A549 (cell line): ENCODE results near the gene CTRB2. TPM values are rescaled to one million over a fixed set of nuclear protein-coding genes. Genes with fewer than 3 reads are reported as not detected.
A peak's percentile ranks its signal among the peaks of the same experiment; 100 is the strongest.

Experiments used
- ATAC-seq, 2 experiments: fragments of 200-7000 bp in 1 of 2; fragments of >200 bp in 1 of 2; cut with Nextera tagmentation in 1 of 2; cut with Tn5 transposase in 1 of 2; 3 replicates each; pipeline versions ENCODE4 v1.8.0 to v1.9.1; 2018 to 2020; ENCODE audit warnings: mild to moderate bottlenecking in 1 of 2, moderate library complexity in 1 of 2
- CTCF ChIA-PET: fragments of 300-600 bp; sonication (Branson Sonifier 250); formaldehyde crosslinking; extraction: SDS; loops from one replicate; lab custom pipeline; 2021; ENCODE audit warnings: antibody characterized with exemption, inconsistent platforms; lab: Yijun Ruan, JAX
- POLR2A ChIA-PET: fragments of 350-600 bp; formaldehyde crosslinking; extraction: SDS; loops from one replicate; lab custom pipeline; 2021; ENCODE audit warnings: antibody characterized with exemption, inconsistent platforms; lab: Yijun Ruan, JAX
- DNase-seq, 2 experiments: peaks; one replicate each; pipeline versions ENCODE4 v3.0.0 to v3.0.0-alpha.2; 2011 to 2016; ENCODE audit warnings: low read depth in 1 of 2, low spot score in 1 of 2
- FAIRE-seq: peaks from 2 replicates; lab custom pipeline; 2011; peaks lifted over from hg19 to GRCh38; lab: Jason Lieb, UNC
- H3K27ac ChIP-seq, 2 experiments: fragments of >200 bp; sonication (Bioruptor Twin); formaldehyde crosslinking; 3 replicates each; pipeline ENCODE4 v1.5.1; 2016 to 2017
- H3K4me1 ChIP-seq: fragments of >200 bp; sonication (Bioruptor Twin); formaldehyde crosslinking; 3 replicates; pipeline ENCODE4 v1.6.1; 2016
- H3K4me2 ChIP-seq: fragments of >200 bp; sonication (Bioruptor Twin); formaldehyde crosslinking; 3 replicates; pipeline ENCODE4 v1.6.1; 2016
- H3K4me3 ChIP-seq: fragments of >200 bp; sonication (Bioruptor Twin); formaldehyde crosslinking; 3 replicates; pipeline ENCODE4 v1.5.1; 2016
- H3K9me3 ChIP-seq: fragments of >200 bp; sonication (Bioruptor Twin); formaldehyde crosslinking; 3 replicates; pipeline ENCODE4 v1.6.1; 2016
- CHD4 ChIP-seq: fragments of 200-600 bp; sonication (generic); IDR thresholded peaks from 2 replicates; pipeline ENCODE4 v1.6.1; 2016; ENCODE audit warnings: antibody characterized with exemption, mild to moderate bottlenecking, borderline replicate concordance
- E2F6 ChIP-seq: IDR thresholded peaks from 2 replicates; pipeline ENCODE4 v1.6.1; 2012; ENCODE audit warnings: low read depth, borderline replicate concordance
- EHMT2 ChIP-seq: fragments of 200-600 bp; sonication (generic); IDR thresholded peaks from 2 replicates; pipeline ENCODE4 v1.6.1; 2016; ENCODE audit warnings: antibody characterized with exemption, low read depth, mild to moderate bottlenecking, moderate library complexity
- ELK1 ChIP-seq: fragments of 150-350 bp; IDR thresholded peaks from 2 replicates; pipeline ENCODE4 v1.6.1; 2014; ENCODE audit warnings: low read depth, mild to moderate bottlenecking, low read length
- FOSB ChIP-seq: fragments of 250-450 bp; sonication (Bioruptor Pico); IDR thresholded peaks from 2 replicates; pipeline ENCODE4 v1.5.0; 2020; ENCODE audit warnings: mild to moderate bottlenecking, moderate library complexity
- HDAC2 ChIP-seq: fragments of 200-600 bp; sonication (generic); IDR thresholded peaks from 2 replicates; pipeline ENCODE4 v1.6.1; 2016
- HOXA7 ChIP-seq: fragments of 250-450 bp; sonication (Bioruptor Pico); IDR thresholded peaks from 2 replicates; pipeline ENCODE4 v1.5.0; 2020; ENCODE audit warnings: mild to moderate bottlenecking, moderate library complexity
- JUN ChIP-seq, 2 experiments: fragments of >200 bp; sonication (Bioruptor Twin); formaldehyde crosslinking; IDR thresholded peaks; 2 replicates in 1 of 2; 3 replicates in 1 of 2; pipeline ENCODE4 v1.6.1; 2016 to 2017
- NFE2L2 ChIP-seq: fragments of 150-350 bp; conservative IDR thresholded peaks from 2 replicates; pipeline ENCODE4 v1.6.1; 2014; ENCODE audit warnings: low read length
- NPAS2 ChIP-seq: fragments of 250-450 bp; sonication (Bioruptor Pico); IDR thresholded peaks from 2 replicates; pipeline ENCODE4 v1.8.0; 2022; ENCODE audit warnings: mild to moderate bottlenecking, moderate library complexity, borderline replicate concordance
- NR3C1 ChIP-seq: fragments of >200 bp; sonication (Bioruptor Twin); formaldehyde crosslinking; IDR thresholded peaks from 3 replicates; pipeline ENCODE4 v1.6.1; 2017
- PBX3 ChIP-seq: IDR thresholded peaks from 2 replicates; pipeline ENCODE4 v1.6.1; 2012
- PHF8 ChIP-seq: fragments of 200-600 bp; sonication (generic); IDR thresholded peaks from 2 replicates; pipeline ENCODE4 v1.6.1; 2016; ENCODE audit warnings: low read depth, mild to moderate bottlenecking, antibody characterized with exemption, moderate library complexity, borderline replicate concordance
- POLR2AphosphoS2 ChIP-seq: conservative IDR thresholded peaks from 2 replicates; pipeline ENCODE4 v1.6.1; 2012; ENCODE audit warnings: low read length, improper control_type of control experiment, inconsistent platforms
- RAD21 ChIP-seq, 2 experiments: fragments of >200 bp in 1 of 2; sonication (Bioruptor Twin) in 1 of 2; formaldehyde crosslinking in 1 of 2; IDR thresholded peaks in 1 of 2; conservative IDR thresholded peaks in 1 of 2; 2 replicates in 1 of 2; 3 replicates in 1 of 2; pipeline ENCODE4 v1.6.1; 2012 to 2018; ENCODE audit warnings: inconsistent platforms in 1 of 2
- RARB ChIP-seq: fragments of 250-450 bp; sonication (Bioruptor Pico); IDR thresholded peaks from 2 replicates; pipeline ENCODE4 v1.8.0; 2021; ENCODE audit warnings: mild to moderate bottlenecking, moderate library complexity
- RFX5 ChIP-seq: fragments of 450-650 bp; IDR thresholded peaks from 2 replicates; pipeline ENCODE4 v1.7.1; 2014; ENCODE audit warnings: antibody characterized with exemption, mild to moderate bottlenecking, moderate library complexity
- USF2 ChIP-seq: fragments of 450-650 bp; IDR thresholded peaks from 2 replicates; pipeline ENCODE4 v1.6.1; 2014; ENCODE audit warnings: antibody characterized with exemption
- WGBS: methylation state at CpG from one replicate; pipeline ENCODE4 v1.1.6; 2017; ENCODE audit errors: missing lambda C conversion rate; 5-methylcytosine and 5-hydroxymethylcytosine counted together
- polyA plus RNA-seq, 4 experiments: library from polyadenylated mRNA; depleted of rRNA in 3 of 4; stranded (reverse); fragments of >200 nt; fragmentation: RNase III in 1 of 4; extraction: RNeasy Plus Mini Kit Qiagen cat#74134 plus additional on column Dnase treatment in 1 of 4; gene quantifications; 2 replicates in 3 of 4; 3 replicates in 1 of 4; pipeline ENCODE4 v1.2.3, GENCODE V29; 2011 to 2017
- TF ChIP-seq, protein P1 (sequence below): fragments of >200 bp; sonication (Bioruptor Twin); formaldehyde crosslinking; IDR thresholded peaks from 3 replicates; pipeline ENCODE4 v1.6.1; 2016

The CTRB2 gene
- polyA plus RNA-seq, 2 of the 4 experiments (the other 2 are of a cell fraction), result not detected

DNA sequence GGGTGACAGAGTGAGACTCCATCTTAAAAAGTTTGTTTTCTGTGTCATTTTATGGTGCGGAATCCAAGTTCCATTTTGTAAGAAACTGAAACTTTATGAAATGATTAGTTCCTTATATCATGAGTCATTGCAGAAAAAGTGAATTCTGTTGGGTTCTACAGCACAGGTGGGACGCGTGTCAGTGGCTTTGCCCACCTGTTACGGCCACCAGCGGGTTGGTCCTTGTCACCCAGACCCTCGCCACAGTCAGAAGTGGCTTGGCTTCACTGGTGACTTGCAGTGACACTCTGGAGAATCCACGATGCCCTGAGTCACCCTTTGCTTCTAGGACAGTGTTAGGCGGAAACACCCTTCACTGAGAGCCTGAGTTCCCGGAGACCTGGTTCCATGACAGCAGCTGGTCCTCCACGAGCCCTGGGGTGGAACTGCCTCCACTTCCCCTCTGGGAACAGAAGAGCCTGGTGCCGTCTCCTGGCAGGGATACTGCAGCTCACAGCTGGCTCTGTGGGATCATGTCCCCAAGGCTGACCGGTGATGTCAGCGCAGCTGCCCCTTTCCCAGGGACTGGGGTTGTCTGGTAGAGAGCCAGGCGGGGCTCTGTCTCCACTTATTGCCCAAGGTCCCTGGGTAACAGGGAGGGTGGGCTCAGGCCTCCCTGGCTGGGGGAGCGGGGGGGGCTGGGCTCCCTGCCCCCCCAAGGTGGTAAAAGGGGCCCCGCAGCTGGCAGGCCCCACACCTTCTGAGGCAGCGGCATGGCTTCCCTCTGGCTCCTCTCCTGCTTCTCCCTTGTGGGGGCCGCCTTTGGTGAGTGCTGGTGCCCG lies 11.5 kb upstream of the CTRB2 start, which contains the start of gene CTRB1:
CTRB1 (plus strand) TSS at position 733 of the 821 bp plus-strand sequence; CDS start at position 753, 20 bp downstream.
- no peak for DNase-seq
- no peak for TF ChIP-seq HDAC2
- TF ChIP-seq JUN (IDR thresholded peaks at IDR 0.05), result no peak
- TF ChIP-seq RFX5, result no peak
- TF ChIP-seq FOSB (CRISPR knock-in tag), result no peak
- no peak for TF ChIP-seq NPAS2 (CRISPR knock-in tag)
- TF ChIP-seq NR3C1, result no peak
- TF ChIP-seq EHMT2, result no peak
- TF ChIP-seq PHF8, result no peak
- TF ChIP-seq HOXA7 (CRISPR knock-in tag), result no peak
- TF ChIP-seq CHD4, result no peak
- TF ChIP-seq, protein P1, sequence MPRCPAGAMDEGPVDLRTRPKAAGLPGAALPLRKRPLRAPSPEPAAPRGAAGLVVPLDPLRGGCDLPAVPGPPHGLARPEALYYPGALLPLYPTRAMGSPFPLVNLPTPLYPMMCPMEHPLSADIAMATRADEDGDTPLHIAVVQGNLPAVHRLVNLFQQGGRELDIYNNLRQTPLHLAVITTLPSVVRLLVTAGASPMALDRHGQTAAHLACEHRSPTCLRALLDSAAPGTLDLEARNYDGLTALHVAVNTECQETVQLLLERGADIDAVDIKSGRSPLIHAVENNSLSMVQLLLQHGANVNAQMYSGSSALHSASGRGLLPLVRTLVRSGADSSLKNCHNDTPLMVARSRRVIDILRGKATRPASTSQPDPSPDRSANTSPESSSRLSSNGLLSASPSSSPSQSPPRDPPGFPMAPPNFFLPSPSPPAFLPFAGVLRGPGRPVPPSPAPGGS, result no peak
- TF ChIP-seq RARB (CRISPR knock-in tag), result no peak
- TF ChIP-seq POLR2AphosphoS2, result no peak
- no peaks in the 10 kb centered on the region for H3K9me3 ChIP-seq
- H3K4me2 ChIP-seq, result no peak within 1 kb of the TSS
- no peak for FAIRE-seq
- ChIA-PET POLR2A (no interaction called here), CTCF (interaction anchor here (1.2 to 6.5 kb wide), 3 partner anchors 15 to 167 kb away, joined by 3 to 36 read pairs (median 25); no protein-coding TSS in a partner anchor)
- H3K4me3 ChIP-seq, result no peak within 1 kb of the TSS
- H3K27ac ChIP-seq, result no peak within 1 kb of the TSS
- ATAC-seq, result peak in 1 of 2 experiments; percentile 44; a peak in 1 of 6 replicates
- H3K4me1 ChIP-seq, result no peaks in the 10 kb centered on the region
- WGBS, result 60% methylated on average over 10 of the region's 19 CpGs

- FAIRE-seq (no peak), ATAC-seq (no peak), DNase-seq (no peak)
- no peaks in the 10 kb centered on the region for H3K4me1 ChIP-seq
- H3K9me3 ChIP-seq, result no peaks in the 10 kb centered on the region
- no peak overlapping the region for H3K4me3 ChIP-seq
- POLR2A ChIA-PET, result interaction anchor here (0.7 kb wide), 1 partner anchor 10 kb away, joined by 3 read pairs; no protein-coding TSS in a partner anchor
- TF ChIP-seq RAD21 (conservative IDR thresholded peaks at IDR 0.05 in 1 of 2, IDR thresholded peaks at IDR 0.05 in 1 of 2), result no peak
- no peak for TF ChIP-seq ELK1
- no peak for TF ChIP-seq USF2
- no peak for TF ChIP-seq HDAC2
- no peak for TF ChIP-seq PBX3
- TF ChIP-seq NFE2L2, result 0 out of 2 replicates have a peak, but pooled peaks have one; percentile 8
- no peak for TF ChIP-seq E2F6
- no peak overlapping the region for H3K27ac ChIP-seq
- no peak overlapping the region for H3K4me2 ChIP-seq
- 79% methylated on average over 11 of the region's 11 CpGs for WGBS
- CTCF ChIA-PET, result interaction anchor here (0.7 to 6.5 kb wide), 5 partner anchors 11 to 168 kb away, joined by 3 to 36 read pairs (median 16); no protein-coding TSS in a partner anchor
These were observed 10.5 kb upstream of the CTRB2 start for GRCh38 chr16:75217389-75217851.
